ENCODE measurements around the gene KCNMA1.

KCNMA1 gene

DNA sequence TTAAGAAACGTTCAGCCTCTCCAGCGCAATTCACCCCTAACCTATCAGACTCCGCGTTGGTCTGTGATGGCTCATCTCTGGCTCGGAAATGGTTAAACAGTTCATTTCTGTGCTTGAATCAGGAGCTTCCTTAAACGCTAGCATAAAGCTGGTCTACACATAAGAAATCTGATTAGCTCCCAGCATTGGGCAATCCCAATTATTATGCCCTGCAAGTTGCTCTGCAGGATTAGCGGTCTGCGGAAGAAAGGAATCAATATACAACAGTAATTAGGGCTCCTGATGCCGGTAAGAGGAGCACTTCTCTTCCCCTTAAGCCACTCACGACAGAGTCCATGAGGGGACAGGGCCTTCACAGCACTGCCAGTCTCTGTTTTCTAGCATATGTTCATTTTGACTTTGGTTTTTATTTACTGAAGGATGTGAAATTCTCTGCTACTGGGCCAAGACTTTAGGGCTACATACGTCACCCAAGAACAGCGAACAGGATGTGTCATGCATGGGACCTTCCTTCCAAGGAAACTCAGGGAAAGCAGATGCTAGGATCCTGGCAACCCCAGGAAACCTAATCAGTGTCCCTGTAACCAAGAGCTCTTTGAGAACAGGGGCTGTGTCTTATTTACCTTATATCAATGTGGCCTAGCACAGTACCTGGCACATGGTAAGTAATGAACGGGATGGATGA is 324.4 kb downstream of the KCNMA1 start:
- DNase-seq: no peak

DNA sequence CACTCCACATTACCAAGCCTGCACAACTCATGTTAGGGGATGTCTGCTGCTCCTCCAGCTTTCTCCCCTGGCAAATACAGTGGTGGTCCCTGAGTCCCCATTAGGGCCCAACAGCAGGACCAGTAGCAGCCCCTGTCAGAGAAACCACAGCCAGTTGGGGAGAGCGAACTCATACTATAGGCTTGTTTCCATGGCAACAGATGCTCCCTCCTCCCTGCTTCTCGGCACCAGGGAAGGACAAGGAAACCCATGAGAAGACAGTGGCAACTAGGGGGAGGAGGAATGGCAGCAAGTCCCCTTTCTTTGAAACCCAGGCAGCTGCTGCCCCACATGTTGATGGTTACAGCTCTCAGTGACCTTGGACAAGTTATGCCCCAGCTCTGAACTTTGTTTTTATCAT is 326.4 kb downstream of the KCNMA1 start:
- no peak for DNase-seq

- DNase-seq: no peak
Measured at GRCh38 chr10:77310288-77310840, 327.2 kb downstream of the KCNMA1 start.

- DNase-seq: no peak
Measured at GRCh38 chr10:77309509-77309908, 328.1 kb downstream of the KCNMA1 start.

DNA sequence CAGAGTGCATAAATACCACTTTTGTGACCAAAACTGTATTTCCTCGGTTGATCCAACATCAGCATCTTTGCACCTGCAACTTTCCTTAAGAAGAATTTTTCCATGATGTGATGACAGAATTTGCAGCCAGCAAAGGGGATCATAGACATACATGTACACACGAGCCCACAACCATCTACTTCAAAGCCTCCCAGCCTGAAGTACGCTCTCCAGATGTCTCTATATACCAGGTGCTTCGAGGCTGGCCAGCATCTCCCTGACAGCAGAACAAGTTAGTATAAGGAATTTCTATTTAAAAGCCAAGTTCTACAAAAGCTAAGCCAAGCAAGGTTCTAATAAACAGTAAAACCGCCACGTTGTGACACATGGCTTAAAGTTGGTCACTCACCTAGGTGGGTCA is 328.5 kb downstream of the KCNMA1 start:
- DNase-seq: no peak

GRCh38 chr10:77308084-77308732 is 329.4 kb downstream of the KCNMA1 start:
- DNase-seq: no peak

- no peak for DNase-seq
Measured at GRCh38 chr10:77306666-77307065, 330.9 kb downstream of the KCNMA1 start.

- DNase-seq: no peak
Measured at GRCh38 chr10:77305650-77306632, 331.7 kb downstream of the KCNMA1 start.

- DNase-seq: no peak
Measured at GRCh38 chr10:77304192-77304591, 333.4 kb downstream of the KCNMA1 start.

- no peak for DNase-seq
Measured at GRCh38 chr10:77301305-77301730, 336.3 kb downstream of the KCNMA1 start.

DNA sequence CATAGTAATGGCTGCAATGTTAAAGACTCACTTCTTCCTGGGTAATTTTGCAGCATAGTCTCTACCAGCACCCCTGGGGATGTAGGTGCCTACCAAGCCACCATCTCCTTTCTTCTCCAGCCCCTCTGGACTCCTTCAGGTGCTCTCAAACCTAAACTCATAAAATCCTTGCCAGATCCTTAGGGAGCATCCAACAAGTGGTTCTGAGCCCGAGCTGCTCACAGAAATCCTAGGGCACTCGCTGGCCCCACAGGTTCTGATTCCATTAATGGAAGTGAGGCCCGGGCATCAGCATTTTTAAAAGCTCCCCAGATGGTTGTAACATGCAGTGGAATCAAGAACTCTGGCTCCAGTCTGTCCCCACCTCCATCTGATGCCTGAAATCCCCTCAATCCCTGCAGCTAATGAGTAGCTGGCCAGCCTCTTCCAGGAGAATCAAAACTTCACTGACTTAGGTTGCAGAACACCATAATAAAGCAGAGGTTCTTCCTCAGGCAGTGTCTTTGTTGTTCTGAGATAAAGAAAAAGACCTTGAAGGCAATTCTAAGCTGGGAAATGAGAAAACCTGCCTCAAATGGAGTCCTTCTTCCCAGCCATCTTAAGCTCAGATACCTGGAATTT is 336.8 kb downstream of the KCNMA1 start:
- no peak for DNase-seq

- DNase-seq: no peak
Measured at GRCh38 chr10:77299320-77299719, 338.3 kb downstream of the KCNMA1 start.

DNA sequence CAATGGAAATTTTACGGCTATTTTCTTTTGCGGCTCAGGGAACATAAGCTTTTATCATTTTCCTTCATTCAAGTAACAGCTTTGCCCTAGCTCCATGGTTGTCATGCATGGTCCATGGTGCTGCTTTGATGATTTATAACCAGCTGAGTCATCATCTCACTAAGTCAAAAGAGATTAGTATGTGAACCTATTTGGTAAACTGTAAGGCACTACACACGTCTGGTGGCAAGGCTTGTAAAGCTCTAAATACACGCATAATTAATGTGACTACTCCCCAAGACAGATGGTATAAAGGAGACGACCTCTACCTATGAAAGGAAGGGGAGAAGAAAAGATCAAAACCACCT is 340.2 kb downstream of the KCNMA1 start:
- DNase-seq: no peak

DNA sequence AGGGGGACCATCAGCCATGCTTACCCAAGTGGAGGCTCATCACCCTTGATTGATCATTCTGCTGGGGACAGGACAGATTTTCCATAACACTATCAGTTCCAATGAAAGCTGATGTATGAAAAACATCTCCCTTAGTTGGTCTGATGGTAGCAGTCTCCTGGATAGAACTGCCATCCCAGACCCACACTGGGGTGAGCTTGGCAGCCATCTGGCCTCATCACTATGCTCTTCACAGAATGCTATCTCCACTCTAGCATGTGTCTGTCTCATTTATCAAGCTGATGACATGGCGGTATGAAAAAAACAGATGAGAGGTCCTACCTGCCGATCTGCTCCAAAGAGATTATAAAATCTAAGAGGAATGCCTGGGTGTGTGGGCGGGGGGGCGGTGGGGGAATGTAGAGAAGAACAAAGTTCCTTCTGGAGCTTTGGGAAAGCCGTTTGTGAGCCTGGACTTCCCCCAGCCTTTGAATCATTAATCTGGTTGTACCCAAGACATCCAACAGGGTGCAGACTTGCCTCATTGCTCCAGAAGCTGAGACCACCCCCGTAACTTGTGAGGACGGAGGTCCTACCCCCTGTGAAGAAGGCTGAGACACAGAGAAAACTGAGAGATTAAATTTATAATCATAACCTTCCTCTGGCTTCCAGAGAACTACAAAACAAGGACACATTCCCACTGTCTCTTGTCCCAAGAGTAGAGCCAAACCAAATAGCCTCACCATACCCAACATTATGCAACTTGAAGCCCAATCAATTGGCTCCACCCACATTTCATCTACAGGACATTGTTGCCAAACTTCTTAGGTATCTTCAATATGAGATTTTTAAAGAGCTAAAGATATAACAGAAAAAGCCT is 340.8 kb downstream of the KCNMA1 start:
- no peak for DNase-seq

DNA sequence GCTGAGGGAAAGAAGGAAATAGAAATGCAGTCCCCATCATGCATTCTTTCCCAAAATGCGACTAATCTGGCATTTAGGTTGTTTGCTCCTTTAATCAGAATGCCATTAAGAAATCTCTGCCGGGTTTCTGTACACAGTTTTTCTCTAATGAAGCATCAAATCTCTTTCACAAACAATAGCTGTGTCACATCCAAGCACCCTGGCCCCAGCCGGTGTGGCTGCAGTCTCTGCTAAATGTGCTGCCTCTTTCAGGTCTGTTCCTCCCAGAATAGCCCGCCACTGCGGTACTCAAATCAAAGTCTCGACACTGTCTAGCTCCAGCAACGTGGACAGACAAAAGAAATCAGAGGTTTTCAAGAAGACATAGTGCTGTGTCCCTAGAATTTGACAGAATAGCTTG is 343.8 kb downstream of the KCNMA1 start:
- no peak for DNase-seq

- no peak for DNase-seq
Measured at GRCh38 chr10:77293347-77293746, 344.3 kb downstream of the KCNMA1 start.

DNA sequence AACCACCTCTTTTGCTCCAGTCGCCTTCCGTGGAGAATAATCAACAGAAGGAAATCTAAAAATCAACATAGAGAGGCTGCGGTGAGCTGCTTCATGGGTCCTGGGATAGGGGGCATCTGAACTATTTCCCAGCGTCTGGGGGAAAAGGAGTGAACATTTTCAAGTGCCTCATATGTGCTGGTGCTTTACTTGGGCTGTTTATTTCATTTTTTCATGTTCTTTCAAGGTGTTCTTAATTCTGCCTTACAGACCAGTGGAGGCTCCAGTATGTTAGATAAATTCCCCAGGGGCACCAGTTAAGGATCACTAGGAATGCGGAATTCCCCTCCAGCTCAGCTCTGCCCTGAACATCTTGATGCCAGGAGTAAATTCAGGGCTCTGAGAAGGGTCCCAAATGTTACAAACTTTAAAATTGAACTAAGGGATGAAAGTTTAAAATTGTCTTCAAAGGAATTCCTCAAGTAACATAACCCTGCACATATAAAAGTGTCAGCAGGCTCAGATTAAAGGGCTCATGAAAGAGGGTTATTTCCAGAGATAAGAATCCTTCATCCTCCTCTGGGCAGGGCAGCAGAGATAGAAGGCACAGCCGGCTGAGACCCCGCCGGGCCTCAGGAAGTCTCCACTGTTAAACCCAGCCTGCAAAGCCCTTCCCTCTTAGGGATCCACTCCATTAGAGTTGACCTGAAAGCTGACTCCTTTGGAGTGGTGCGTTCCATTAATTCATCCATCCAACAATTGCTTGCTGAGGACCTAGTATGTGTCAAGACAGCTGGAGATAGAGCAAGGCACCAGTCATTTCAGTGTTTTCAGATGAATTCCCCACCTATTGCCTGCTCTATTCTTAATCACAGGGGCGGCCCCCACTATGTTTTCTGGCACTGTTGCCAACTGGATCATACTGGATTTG is 345.8 kb downstream of the KCNMA1 start:
- DNase-seq: no peak

GRCh38 chr10:77290528-77291155 is 347.0 kb downstream of the KCNMA1 start:
- DNase-seq: no peak

DNA sequence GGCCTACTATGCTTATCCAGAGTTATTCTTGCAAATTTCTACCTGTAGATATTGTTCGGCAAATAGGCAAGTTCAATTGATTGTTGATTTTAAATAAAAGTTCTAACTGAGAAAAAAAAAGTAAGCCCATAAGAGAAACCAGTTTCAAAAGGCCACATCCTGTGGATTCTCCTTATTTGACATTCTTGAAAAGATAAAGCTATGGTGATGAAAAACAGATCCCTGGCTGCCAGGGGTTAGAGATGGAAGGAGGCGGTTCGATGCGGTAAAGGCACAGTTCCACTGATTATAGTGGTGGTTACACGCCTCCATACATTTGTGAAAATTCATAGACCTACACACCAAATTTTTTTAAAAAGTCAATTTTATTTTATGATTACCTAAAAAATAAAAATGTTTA is 347.8 kb downstream of the KCNMA1 start:
- no peak for DNase-seq

DNA sequence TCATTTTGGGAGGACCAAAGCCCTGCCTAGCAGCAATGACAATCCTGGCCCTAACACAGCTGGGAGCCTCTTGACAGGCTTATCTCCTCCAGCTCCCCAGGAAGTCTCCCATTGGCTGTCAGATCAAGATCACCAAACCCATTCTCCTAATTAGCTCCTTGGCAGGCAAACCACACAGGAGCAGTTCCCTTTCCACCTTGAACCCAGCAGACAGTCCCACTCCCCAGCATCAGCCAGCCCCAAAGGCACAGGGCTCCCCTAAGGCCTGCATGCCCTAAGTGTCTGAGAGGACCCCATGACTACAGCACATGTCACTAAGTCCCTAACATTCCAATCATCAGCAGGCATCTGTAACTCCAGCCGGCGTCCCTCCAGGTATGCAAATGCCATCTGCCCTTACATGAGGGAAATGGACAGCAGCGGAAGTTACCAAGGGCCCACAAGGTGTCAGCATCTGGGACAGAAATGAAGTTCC is 348.5 kb downstream of the KCNMA1 start:
- DNase-seq: no peak
